ENCODE measurements around the gene FRMD3.
A peak's percentile ranks its signal among the peaks of the same experiment; 100 is the strongest.
"Not testable (repeated sequence)": the region's sequence is repeated elsewhere in the genome, so short reads cannot be mapped to it uniquely, and the experiment has no call there.

FRMD3 gene

DNA sequence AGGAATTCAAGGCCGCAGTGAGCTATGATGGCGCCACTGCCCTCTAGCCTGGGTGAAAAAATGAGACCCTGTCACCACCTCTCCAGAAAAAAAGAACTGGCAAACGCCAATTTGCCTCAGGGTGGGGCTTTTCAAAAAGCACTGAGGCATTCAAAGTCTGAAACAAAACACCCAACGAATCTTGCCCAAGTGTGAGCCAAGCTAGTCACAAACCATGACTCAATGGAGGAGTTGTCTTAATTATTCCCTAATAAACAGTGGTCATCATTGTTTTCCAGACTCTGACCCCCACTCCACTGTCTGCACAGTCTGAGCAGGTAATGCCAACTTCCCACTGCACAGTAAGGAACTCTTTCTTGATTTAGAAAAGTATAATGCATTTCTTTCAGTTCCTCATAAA, 16.8 kb downstream of the FRMD3 start:
- no peak for DNase-seq (ENCODE audit: low read depth)

DNA sequence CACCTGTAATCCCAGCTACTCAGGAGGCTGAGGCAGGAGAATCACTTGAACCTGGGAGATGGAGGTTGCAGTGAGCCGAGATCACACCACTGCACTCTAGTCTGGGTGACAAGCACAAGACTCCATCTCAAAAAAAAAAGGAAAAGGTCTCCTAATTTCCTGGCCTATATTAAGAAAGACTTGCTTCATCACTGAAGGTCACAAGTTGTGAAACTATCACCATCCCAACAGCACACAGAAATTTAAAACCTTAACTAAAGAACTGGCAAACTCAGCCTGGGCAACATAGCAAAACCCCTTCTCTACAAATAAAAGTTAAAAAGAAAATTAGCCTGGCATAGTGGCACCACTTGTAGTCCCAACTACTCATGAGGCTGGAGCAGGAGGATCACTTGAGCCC, 17.2 kb downstream of the FRMD3 start:
- no peak for DNase-seq (ENCODE audit: low read depth)

DNA sequence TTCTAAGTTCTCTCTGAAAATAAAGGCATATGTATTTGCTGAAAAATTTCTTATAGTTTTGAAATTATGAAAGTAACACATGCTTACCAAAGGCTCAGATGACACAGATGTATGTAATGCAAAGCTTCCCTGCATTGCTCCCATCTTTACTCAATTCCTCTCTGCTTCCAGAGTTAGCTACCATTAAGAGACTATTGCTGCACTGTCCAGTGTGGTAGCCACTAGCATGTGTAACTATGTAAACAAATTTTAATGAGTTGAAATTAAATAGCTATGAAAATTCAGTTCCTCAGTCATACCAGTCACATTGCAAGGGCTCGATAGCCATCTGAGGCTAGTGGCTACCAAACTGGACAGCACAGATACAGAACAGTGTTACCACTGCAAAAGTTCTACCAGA, 17.9 kb downstream of the FRMD3 start:
- DNase-seq (ENCODE audit: low read depth), result no peak

DNA sequence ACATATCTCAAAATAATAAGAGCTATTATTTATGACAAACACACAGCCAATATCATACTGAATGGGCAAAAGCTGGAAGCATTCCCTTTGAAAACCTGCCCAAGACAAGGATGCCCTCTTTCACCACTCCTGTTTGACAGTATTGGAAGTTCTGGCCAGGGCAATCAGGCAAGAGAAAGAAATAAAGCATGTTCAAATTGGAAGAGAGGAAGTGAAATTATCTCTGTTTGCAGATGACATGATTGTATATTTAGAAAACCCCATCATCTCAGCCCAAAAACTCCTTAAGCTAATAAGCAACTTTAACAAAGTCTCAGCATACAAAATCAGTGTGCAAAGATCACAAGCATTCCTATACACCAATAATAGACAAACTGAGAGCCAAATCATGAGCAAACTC, 20.2 kb downstream of the FRMD3 start:
- DNase-seq (ENCODE audit: low read depth), result not testable (repeated sequence)

DNA sequence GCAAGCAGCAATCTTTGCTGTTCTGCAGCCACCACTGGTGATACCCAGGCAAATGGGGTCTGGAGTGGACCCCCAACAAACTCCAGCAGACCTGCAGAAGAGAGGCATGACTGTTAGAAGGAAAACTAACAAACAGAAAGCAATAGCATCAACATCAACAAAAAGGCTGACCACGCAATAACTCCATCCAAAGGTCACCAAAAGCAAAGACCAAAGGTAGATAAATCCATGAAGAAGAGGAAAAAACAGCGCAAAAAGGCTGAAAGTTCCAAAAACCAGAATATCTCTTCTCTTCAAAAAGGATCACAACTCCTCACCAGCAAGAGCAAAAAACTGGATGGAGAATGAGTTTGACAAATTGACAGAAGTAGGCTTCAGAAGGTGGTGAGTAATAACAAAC, 23.4 kb downstream of the FRMD3 start:
- DNase-seq (ENCODE audit: low read depth), result no peak

DNA sequence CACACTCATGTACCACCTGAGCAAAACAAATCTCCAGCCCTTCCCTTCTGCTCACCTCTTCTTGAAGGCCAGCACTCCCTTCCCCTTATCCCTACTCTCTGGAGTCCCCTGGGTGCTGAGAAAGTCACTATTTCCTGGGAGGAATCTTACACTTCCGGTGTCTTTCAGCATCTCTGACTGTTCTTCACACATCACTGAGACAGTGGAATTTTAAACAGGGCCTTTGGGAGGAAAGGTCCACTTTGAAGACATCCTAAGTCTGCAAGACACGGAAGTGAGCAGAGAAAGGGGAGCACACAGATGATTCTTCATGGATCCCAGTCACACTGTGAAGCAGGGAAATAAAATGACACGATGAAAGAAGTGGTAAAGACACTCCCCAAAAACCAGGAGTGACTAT, 25.6 kb downstream of the FRMD3 start:
- DNase-seq (ENCODE audit: low read depth), result no peak

DNA sequence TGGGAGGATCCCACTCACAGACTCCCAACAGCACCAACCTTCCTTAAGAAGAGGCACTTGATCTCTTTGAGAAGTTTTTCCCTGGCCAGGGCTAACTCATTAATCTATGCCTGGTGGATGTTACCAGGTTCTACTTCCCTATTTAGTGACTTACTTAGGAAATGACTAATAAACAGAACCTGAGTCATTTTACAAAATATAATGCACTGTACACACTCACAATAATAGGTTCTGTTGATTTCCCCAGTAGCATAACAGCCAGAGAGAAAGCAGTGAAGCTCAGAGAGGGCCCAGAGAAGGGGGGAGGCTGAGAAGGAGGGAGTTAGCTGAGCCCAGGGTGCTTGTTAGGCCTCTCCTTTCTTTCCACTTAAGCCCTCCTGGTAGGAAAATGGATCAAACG, 27.1 kb downstream of the FRMD3 start:
- peak; percentile 6 for DNase-seq (ENCODE audit: low read depth)

DNA sequence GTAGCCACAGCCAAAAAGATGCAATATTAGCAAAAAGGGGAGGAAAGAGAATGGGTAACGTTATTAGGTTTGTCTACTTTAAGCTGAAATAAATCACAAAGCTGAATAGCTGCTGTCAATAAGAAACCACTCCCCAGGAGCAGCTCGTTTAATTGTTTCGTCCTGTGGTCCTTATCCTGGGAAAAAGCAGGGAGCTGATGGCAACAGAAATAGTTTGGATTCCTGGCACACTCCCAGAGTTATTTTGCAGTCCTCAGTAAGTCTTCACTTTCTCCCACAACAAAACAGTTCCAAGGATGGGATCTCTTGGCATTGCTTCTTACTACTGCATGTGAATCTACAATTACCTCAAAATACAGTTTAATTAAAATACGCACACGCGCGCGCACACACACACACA, 28.8 kb downstream of the FRMD3 start:
- DNase-seq (ENCODE audit: low read depth), result peak; percentile 1

DNA sequence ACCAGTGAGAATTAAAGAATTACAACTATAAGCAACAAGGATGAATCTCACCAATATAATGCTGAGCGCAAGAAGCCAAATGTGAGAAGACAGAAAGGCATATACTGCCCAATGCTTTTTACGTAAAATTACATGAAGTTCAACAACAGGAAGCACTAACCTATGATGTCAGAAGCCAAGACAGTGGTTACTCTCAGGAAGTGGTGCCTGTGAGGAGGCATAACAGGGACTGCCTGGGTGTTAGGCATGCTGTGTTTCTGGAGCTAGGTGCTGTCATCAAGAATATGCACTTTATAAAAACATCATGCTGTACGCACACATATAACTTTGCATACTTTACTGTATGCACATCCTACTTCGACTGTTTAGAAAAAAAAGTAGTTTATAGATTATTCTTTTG, 30.1 kb downstream of the FRMD3 start:
- DNase-seq (ENCODE audit: low read depth), result peak; percentile 27

DNA sequence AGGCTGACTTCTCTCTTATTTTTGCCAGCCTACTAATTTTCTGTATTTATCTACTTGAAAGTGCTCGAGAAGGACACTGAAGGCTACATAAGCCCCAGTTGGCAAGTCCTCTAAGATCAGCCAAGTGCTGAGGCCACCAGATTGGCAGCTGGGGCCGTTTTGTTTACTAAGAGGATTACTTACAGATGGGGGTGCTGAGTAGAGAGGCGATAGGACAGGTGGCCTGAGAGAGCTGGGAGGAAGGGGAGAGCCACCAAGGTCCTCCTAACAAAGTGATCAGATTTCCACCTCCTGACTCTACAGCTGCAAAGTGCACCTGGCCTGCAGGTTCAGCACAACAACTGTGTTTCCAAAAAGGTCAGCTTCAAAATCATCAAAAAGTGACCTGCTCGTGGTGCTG, 32.9 kb downstream of the FRMD3 start:
- DNase-seq (ENCODE audit: low read depth), result no peak

DNA sequence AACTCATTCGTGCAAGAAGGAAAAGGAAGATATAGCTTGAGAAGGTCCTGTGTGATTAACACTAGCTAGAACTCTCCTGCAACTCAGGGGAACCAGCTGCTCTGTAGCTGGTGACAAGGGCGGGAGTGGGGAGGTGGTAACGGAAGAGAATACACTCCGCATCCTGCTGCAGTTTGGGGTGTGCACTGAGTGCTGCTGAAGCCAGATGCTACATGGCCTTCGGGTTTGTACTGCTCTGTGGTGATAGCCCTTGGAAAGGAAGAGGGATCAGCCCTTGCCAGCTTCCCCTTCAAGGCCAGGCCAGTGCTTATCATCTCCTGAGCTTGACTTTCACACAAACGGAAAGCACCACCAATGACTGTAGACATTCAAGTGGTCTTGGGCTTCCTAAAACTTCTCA, 34.3 kb downstream of the FRMD3 start:
- DNase-seq (ENCODE audit: low read depth), result no peak

DNA sequence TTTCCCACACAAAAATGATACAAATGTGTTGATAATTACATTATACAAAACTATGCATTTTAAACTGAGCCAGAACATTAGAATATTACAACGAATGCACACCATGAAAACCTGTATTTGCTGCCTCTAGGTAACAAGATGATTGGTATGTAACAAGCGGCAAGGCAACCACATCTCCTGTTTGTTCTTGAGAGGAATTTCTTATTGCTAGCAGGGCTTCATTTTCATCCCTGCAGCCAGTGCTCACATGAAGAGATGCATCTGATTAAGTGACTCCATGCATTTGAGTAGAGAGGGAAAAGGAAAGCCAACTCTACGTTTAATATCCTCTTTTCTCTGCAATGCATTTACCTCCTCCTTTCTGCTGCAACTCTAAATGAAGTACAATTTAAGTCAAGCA, 36.6 kb downstream of the FRMD3 start:
- no peak for DNase-seq (ENCODE audit: low read depth)

DNA sequence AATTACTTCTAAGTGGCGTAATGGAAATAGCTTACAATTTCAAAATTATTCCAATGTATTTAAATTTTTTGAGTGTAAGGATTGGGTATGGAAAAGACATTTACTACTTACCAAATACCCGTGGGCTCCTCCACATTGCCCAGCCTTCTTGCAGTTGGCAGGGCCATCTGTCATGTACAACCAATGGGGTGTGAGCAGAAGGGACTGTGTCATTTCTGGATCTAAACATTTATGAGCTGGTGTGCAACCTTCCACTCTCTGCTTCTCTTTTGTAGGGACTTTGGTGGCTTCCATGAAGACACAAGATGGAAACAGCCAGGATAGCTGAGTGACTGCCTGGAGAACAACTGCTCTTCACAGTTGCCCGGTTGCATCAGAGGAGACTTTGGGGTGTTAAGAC, 40.8 kb downstream of the FRMD3 start:
- DNase-seq (ENCODE audit: low read depth), result no peak

DNA sequence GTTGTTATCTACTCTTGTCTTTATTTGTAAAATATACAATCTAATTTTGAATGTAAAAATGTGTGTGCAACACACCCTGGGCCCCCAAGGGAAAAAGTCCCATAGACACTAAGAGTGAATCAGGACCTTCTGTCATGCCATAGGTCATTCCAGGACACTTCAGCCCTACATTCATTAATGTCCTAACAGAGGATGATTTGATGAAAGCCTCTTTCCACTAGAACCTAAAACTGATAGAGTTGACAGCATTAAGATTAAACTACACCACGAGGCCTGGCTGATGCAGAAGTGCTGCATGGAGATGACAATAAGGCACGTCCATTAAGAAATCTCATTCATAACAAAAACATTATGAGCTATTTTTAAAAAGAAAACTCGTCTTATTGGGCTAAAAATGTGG, 46.2 kb downstream of the FRMD3 start:
- no peak for DNase-seq (ENCODE audit: low read depth)

DNA sequence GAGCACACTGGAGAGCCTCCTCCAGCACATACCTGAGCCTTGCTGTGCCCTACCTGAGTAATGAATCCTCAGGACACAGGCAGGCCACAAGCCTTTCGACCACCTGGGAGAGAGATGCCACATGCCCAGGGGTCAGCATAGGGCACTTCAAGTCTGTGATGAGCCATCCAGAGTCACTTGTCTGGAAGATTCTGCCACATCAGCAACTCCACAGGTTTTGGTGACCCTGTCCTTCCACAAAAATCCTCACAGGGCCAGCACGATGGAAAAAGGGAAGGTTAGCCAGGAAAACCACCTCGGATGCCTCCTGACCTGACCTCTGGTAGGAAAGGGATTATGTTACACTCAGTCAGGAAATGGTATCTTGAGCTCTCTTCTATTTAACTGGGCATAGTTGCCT, 46.8 kb downstream of the FRMD3 start:
- DNase-seq (ENCODE audit: low read depth), result no peak

DNA sequence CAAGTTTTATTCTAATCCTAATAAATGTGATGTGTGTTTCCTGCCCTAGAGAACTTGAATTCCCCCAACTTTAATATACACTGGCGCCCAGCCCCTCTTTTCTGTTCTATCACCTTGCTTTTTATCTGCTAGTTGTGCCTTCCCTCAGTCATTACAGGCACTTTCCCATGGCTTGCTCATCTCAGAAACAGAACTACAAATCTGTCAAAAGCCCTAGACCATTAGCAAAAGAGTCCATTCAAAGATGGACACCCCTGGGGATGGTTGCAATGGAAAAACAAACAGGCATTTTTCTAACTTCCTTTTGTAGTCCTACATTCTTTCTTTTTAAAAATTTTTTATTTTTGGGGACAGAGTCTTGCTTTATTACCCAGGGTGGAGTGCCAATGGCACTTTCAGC, 48.2 kb downstream of the FRMD3 start:
- DNase-seq (ENCODE audit: low read depth), result no peak

DNA sequence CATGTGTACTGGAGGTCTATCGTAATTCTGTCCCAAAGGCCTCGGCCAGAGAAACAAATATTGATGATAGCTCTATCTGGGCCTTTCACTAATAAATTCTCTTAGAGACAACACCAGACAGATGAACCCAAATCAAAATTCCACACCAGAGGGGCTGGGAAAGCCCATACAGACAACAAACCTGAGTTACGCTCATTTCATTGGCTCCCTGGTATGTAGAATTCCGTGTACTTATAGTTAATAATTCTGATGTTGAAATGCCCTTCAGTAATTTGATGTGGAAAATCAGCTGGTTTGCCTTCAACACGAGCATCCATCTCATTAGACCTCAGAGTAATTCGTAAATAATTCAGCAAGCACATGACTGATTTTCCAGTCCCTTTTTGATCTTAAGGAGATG, 53.2 kb downstream of the FRMD3 start:
- no peak for DNase-seq (ENCODE audit: low read depth)

DNA sequence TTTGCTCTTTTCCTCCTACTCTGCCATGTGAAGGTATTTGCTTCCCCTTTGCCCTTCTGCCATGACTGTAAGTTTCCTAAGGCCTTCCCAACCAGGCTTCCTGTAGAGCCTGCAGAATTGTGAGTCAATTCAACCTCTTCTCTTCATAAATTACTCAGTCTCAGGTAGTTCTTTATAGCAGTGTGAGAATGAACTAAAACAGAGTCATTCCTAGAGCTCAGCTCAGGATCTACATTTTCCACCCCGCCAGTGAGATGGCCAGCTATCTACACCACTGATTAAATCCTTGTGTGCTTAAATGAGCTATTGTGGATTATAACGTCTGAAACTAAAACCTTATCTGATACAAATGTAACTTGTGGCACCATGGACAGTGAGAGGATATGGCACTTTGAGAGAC, 55.0 kb downstream of the FRMD3 start:
- no peak for DNase-seq (ENCODE audit: low read depth)

DNA sequence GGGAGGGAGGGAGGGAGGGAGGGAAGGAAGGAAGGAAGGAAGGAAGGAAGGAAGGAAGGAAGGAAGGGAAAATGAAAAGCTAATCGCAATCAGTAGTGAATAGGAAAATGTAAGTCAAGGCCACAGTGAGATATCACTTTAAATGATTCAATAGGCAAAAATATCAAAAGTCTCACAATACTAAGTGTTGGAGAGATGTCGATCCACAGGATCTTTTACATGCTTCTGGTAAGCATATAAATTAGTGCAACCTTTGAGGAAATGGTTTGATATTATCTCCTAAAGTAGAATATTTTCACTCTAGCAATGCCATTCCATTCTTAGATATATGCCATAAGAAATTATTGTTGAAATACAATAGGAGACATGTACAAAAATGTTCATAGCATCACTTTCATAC, 58.4 kb downstream of the FRMD3 start:
- DNase-seq (ENCODE audit: low read depth), result no peak

DNA sequence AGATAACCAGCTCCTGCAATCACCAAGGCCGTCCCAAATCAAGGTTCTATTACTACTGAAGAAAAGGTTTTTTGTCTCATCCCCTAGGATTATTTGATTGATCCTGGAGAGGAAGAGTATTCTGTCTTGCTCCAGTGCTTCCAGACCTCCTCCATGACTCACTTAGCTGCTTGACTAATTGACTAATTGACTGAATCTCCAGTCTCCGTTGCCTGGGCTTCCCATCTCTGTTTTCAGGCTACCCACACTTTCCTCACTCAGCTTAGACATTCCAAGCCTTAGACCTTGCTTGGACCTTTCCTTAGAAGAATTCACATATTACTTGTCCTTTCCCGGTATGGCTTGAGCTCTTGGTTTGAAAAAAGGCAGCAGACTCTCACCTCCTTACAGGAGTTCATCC, 60.6 kb downstream of the FRMD3 start:
- DNase-seq (ENCODE audit: low read depth), result no peak

DNA sequence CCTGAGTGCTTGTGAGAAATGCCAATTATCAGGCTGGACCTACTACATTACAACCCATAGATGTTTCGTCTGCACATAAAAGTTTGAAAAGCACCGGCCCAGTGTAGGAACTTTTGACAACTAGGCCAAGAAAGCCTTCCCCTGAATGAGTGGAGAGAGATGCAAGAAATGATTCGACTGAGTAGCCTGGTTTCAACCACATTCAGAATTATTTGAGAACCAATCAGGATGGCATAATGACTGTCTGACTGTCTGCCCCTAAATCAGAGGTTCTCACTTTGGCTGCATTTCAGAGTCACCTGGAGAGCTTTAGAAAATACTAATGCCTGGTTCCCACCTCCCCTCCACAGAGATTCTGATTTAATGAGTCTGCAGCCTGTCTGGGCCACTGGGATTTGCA, 61.1 kb downstream of the FRMD3 start:
- DNase-seq (ENCODE audit: low read depth), result no peak

DNA sequence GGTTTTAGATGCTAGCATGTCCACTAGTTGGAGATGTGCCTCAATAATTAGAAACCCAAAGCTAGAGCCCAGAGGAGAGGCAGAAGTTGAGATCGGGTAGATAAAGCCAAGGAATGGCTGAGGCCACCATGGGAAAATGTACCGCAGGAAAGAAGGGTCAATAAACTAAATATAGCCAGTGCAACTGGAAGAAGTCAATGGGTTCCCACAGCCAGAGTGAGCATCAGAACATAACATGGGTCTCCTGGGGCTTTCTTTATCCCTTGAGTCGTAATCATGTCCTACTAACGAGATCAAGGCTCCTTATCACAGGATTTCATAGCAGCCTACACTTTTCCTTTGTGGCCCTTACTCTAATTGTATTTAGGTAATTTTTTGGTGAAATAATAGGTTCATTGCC, 61.7 kb downstream of the FRMD3 start:
- DNase-seq (ENCODE audit: low read depth), result no peak

DNA sequence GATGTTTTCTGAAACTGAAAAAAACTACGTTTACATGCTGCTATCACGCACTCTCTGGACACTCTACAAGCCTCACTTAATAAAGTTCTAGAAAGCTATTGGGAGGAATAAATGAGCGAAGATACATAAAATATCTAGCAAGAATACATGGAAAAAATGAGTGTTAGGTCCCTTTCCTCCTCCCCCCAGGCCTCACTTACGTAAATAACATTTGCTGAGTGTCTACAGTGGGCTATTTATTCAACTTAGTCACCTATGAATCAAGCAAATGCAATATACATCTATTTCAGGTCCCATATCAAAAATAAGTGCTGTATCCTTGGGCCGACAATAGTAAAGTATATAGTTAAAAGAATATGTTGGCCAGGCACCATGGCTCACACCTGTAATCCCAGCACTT, 62.5 kb downstream of the FRMD3 start:
- DNase-seq (ENCODE audit: low read depth), result no peak

DNA sequence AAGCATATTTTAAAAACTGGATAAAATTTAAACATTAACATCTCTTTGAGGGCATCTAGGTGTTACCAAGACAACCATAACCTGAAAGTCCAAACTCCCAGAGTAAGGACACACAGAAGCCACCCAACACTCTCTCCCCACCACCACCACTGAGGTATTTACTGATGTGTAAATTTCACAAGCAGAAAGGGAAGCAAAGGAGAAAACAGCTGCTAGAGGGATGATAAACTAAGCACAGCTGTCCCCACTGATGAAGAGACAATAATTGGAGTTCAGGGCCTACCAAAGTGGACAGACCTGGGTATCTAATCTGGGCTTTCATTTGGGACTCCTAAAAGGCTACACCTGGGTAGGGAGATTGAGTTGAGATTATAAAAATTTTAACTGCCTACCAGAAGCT, 63.6 kb downstream of the FRMD3 start:
- DNase-seq (ENCODE audit: low read depth), result no peak

DNA sequence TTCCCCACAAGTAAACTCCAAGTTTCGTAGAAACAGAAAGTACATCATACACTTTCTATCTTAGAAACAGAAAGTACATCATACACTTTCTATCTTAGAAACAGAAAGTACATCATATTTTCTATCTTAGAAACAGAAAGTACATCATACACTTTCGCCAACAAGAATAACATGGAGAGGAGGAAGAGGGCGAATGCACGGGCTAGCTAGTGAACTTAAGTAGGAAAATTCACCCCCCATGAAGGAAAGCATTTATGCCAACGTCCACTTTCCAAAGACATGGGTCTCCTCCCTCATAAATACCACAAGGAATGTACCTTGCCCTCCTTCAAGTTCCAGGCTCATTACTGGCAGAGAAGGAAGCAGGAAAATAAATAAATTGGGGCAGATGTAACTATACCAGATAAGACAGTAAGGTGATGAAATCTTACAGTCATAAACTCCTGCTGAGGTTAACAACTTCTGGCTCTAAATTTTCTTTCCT, 64.7 kb downstream of the FRMD3 start:
- DNase-seq (ENCODE audit: low read depth), result peak; percentile 5
